Fibroblast of pulmonary artery (primary cell): ENCODE data around the gene SELENOT.
A peak's percentile ranks its signal among the peaks of the same experiment; 100 is the strongest.

Experiments used
- DNase-seq: peaks from one replicate; pipeline ENCODE4 v3.0.0-alpha.2; 2010; ENCODE audit warnings: low read depth
- H3K4me3 ChIP-seq: replicated peaks from 2 replicates; pipeline ENCODE4 v1.5.1; 2011; ENCODE audit warnings: low read depth, mild to moderate bottlenecking, control low read depth, low read length, moderate library complexity
- TF ChIP-seq, protein P1 (sequence below): IDR thresholded peaks from 2 replicates; pipeline ENCODE4 v1.5.1; 2011; ENCODE audit warnings: mild to moderate bottlenecking, control low read depth, low read length, inconsistent platforms; ENCODE audit errors: missing control alignments

Gene SELENOT

DNA sequence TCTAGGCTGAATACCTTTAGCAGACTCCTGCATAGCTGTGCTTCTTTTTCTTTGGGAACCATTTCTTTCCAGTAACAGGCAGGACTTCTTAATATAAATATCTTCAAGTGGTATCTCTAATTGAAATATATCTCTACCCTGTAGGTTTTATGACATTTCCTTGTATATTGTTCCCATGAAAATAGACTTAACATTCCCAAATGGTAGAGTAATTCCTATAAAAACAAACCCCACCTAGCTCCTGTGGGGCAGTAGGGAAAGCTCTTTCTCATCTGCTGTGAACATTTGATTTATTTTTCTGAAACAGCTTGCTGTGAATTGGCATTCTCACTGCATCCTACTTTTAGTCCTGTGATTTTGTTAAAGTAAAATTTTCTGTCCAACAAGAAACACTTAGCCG, 20.8 kb downstream of the SELENOT start:
- TF ChIP-seq, protein P1, sequence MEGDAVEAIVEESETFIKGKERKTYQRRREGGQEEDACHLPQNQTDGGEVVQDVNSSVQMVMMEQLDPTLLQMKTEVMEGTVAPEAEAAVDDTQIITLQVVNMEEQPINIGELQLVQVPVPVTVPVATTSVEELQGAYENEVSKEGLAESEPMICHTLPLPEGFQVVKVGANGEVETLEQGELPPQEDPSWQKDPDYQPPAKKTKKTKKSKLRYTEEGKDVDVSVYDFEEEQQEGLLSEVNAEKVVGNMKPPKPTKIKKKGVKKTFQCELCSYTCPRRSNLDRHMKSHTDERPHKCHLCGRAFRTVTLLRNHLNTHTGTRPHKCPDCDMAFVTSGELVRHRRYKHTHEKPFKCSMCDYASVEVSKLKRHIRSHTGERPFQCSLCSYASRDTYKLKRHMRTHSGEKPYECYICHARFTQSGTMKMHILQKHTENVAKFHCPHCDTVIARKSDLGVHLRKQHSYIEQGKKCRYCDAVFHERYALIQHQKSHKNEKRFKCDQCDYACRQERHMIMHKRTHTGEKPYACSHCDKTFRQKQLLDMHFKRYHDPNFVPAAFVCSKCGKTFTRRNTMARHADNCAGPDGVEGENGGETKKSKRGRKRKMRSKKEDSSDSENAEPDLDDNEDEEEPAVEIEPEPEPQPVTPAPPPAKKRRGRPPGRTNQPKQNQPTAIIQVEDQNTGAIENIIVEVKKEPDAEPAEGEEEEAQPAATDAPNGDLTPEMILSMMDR = no peak

DNA sequence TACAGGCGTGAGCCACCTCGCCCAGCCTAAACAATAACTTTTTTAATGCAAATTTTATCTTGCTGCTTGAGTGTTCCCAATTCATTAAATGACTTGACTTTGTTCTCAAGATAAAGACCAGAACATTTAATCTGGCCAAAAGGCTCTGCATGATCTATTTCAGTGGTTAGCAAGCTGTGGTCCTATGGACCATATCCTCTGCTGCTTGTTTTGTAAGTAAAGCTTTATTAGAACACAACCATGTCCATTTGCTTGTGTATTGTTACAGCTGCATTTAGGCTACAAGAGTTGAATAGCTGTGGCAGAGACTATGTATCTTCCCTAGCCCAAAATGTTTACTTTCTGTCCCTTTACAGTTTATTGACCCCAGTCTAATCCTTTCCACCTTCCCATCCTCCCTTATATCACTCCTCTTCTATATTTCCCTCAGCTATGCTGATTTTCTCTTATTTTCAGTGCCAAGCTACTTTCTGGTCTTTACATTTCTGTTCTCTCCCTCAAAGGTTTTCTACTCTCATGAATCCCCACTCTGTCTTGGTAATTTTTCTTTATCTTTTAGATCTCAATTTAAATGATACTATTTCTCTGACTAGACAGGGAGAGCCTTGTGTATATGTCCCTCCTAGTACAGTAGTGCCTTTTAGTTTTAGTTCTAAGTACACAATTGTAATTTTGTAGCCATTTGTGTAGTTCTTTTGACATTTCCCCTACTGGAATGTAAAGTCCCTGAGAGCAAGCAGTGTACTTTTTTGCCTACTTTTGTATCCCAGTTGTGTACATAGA, 23.2 kb downstream of the SELENOT start:
- no peak overlapping the region for H3K4me3 ChIP-seq
- TF ChIP-seq, protein P1 = no peak
- no peak for DNase-seq

More for the DNA sequence above, 20.8 kb downstream of the SELENOT start:
- no peak for DNase-seq
- H3K4me3 ChIP-seq = no peak overlapping the region

DNA sequence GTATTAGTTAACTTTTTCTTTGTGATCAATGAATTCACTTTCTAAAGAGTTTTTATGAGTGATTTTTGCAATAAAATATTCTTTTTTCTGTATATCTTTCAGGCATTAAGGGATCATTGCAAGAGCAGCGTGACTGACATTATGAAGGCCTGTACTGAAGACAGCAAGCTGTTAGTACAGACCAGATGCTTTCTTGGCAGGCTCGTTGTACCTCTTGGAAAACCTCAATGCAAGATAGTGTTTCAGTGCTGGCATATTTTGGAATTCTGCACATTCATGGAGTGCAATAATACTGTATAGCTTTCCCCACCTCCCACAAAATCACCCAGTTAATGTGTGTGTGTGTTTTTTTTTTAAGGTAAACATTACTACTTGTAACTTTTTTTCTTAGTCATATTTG, 24.4 kb downstream of the SELENOT start:
- no peak overlapping the region for H3K4me3 ChIP-seq
- DNase-seq = peak; percentile 41
- TF ChIP-seq, protein P1 = no peak

DNA sequence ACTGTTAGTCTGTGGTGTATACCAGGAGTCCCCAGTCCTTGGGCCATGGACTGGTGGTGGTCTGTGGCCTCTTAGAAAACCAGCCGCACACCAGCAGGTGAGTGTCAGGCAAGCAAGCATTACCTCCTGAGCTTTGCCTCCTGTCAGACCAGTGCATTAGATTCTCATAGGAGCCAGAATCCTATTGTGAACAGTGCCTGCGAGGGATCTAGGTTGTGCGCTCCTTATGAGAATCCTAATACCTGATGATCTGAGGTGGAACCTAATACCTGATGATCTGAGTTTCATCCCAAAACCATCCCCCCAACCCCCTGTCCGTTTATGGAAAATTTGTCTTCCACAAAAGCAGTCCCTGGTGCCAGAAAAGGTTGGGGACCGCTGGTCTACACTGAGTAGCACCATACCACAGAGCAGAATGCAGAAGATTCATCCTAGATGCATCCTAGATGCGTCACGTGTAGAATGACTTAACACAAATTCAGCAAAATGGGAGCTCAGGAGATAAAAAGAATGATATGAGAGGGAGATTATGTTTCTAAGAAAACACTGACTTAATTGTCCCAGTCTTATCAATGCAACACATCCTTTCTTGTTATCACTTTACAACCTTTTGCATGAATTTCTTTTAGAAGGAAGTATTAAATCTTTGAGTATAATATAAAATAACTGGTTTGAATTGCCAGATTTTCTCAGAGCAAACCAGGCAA, 28.5 kb downstream of the SELENOT start:
- DNase-seq = no peak
- TF ChIP-seq, protein P1 = no peak
- no peak overlapping the region for H3K4me3 ChIP-seq

DNA sequence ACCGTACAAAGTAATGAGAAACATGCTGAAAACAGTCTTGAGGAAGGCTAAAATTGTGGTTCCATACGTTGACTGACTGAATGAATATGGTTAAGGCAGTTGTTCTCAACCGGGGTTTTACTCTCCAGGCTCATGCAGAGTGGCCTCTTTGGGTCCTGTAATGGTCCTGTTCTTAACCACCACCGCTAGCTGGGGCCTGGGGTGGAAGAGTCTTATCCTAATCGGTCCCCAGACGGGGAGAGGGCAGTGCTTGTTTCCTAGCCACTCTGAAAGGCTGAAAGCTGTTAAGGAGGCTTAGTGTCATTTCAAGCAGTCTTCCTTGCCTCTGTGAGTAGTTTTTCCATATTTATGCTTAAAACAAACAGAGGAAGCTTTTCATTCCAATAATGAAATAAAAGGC, 32.0 kb downstream of the SELENOT start:
- TF ChIP-seq, protein P1 = no peak
- H3K4me3 ChIP-seq = no peak overlapping the region
- DNase-seq = no peak

DNA sequence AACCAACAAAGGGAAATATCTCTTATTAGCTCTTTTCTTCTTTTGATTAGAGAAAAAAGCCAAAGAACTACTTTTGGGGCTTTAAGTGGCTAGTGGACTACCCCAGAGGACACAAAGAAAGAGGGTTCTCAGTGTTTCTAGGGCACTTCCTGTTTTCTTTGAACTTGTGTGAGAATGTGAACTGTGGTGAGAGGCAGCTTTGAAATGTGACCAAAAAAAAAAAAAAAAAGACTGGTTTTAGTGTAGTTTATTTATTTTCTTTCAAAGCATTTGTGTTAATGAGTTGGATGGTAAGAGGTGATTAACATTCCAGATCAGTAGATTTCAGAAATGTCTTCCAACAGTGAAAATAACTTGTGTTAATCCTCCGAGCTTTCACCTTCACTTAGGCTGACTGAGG, 32.4 kb downstream of the SELENOT start:
- no peak overlapping the region for H3K4me3 ChIP-seq
- TF ChIP-seq, protein P1 = no peak
- DNase-seq = no peak

DNA sequence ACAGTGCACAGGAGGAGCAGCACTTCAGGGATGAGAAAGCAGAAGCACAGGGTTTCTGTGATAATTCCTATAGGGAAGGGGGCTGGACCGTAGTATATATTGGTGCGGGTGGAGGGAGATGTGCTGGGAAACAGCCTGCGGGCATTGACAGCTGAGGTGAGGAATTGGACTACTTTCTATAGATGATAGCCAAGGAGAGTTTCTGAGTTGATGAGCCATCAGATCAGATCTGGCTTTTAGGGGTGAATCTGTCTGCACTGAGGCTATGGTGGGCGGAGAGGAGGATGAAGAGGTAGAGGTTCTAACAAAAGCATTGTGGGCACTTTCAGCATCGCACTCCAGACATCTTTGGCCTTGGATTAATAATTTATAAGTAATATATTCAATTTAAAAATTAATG, 33.1 kb downstream of the SELENOT start:
- H3K4me3 ChIP-seq = no peak overlapping the region
- DNase-seq = no peak
- TF ChIP-seq, protein P1 = no peak
